Uterus (tissue), 2 donors: ENCODE measurements around the gene ANKRD16.

ENCODE experiments used
- CTCF ChIP-seq, 4 experiments: fragments of 200-600 bp in 2 of 4; fragments of 450-650 bp in 2 of 4; sonication (generic) in 2 of 4; IDR thresholded peaks; one replicate each; pipeline ENCODE4 v1.5.1; 2016 to 2019; ENCODE audit warnings: antibody characterized with exemption in 4 of 4, mild to moderate bottlenecking in 2 of 4, moderate library complexity in 1 of 4
- POLR2A ChIP-seq, 2 donors: fragments of 450-650 bp; IDR thresholded peaks; one replicate each; pipeline ENCODE4 v1.6.1; 2016; ENCODE audit warnings: antibody characterized with exemption in 2 of 2, mild to moderate bottlenecking in 1 of 2, moderate library complexity in 1 of 2

- no peak for TF ChIP-seq CTCF (IDR thresholded peaks at IDR 0.05)
- no peak for TF ChIP-seq POLR2A (IDR thresholded peaks at IDR 0.05)
Measured at GRCh38 chr10:5887029-5887428, 2.7 kb downstream of the ANKRD16 start.
